Gastrocnemius medialis (tissue), 4 donors: Measurements from ENCODE around the gene FHIP1B.

Source experiments
- POLR2A ChIP-seq, 2 donors: fragments of 450-650 bp; IDR thresholded peaks; one replicate each; pipeline ENCODE4 v1.6.1; 2017; ENCODE audit warnings: antibody characterized with exemption in 2 of 2, mild to moderate bottlenecking in 2 of 2, moderate library complexity in 2 of 2
- TF ChIP-seq, protein P1 (sequence below), 5 experiments: fragments of 450-650 bp in 3 of 5; fragments of 200-600 bp in 2 of 5; sonication (generic) in 2 of 5; IDR thresholded peaks in 4 of 5; conservative IDR thresholded peaks in 1 of 5; 1 replicate in 4 of 5; 2 replicates in 1 of 5; pipeline ENCODE4 v1.5.1; 2016 to 2019; ENCODE audit warnings: antibody characterized with exemption in 5 of 5, mild to moderate bottlenecking in 3 of 5, moderate library complexity in 3 of 5

GRCh38 chr11:6268820-6269219 is 34.4 kb upstream of the FHIP1B start:
- TF ChIP-seq, protein P1, sequence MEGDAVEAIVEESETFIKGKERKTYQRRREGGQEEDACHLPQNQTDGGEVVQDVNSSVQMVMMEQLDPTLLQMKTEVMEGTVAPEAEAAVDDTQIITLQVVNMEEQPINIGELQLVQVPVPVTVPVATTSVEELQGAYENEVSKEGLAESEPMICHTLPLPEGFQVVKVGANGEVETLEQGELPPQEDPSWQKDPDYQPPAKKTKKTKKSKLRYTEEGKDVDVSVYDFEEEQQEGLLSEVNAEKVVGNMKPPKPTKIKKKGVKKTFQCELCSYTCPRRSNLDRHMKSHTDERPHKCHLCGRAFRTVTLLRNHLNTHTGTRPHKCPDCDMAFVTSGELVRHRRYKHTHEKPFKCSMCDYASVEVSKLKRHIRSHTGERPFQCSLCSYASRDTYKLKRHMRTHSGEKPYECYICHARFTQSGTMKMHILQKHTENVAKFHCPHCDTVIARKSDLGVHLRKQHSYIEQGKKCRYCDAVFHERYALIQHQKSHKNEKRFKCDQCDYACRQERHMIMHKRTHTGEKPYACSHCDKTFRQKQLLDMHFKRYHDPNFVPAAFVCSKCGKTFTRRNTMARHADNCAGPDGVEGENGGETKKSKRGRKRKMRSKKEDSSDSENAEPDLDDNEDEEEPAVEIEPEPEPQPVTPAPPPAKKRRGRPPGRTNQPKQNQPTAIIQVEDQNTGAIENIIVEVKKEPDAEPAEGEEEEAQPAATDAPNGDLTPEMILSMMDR (IDR thresholded peaks at IDR 0.05 in 4 of 5, conservative IDR thresholded peaks at IDR 0.05 in 1 of 5), result no peak
- no peak for TF ChIP-seq POLR2A (IDR thresholded peaks at IDR 0.05)
